Measurements from ENCODE around the gene THOP1.

The THOP1 gene

DNA sequence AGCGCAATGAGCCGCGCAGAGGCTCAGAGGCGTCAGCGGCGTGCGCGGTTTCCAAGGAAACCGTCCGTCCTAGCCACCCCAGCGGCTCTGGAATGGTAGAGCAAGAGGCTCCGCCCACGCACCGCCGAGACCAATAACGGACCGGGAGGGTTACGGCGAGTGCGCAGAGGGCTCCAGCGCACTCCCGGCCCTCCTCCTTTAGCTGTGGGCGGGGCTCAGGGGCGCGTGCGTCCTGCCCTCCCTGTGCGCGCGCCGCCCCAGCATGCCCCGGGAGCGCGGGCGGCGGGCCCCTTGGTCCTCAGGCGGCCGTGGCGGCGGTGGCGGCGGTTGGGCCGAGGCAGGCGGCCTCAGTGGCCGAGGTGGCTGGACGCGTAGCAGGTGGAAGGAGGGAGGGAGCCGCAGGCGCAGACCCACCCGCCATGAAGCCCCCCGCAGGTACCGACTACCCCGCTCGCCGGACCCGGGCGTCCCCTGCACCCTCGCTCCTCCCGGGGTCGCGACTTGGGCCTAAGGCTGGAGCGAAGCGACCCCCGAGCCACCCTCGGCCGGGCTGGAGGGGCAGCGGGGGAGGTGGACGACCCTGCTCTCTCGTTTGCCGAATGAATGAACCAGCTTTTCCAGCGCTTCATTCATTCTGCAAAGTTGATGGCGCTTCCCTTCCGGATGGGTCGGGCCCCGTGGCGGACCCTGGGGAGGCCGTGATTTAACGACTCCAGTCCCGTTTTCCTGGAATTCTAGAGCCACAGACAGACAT is at the start of gene THOP1:
TSS of gene THOP1 (plus strand) at position 260 of the 754 bp plus-strand sequence. CDS start at position 420, 160 bp downstream.
- peak; percentile 26 to 99 (median 94) for DNase-seq

DNA sequence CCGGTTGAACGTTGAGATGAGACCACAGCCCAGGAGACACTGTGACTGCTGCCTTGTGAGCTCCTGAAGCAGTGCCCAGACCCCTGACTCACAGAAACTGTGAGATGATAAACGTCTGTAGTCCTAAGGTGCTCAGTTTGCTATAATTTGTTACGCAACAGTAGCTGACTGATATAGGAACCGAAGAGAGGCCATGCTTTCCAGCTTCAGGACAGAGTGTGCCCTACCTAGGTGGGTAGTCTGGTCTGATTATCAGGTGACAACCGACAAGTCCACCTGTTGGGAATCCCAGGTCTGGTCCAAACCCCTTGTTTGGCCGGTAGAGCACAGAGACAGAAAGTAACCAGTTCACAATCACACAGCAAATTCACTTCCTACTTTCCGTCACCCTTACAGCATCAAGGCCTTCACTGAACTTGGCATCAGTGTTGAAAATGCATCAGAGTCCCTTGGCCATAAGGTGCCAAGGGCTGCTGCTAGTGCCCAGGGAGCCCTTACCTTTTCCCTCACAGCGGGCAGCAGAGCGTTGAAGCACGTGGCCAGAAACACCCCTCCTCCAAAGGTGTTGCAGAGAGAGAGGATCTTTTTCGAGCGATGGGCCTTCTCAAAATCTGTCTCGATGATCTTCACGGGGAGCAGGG is 48.6 kb upstream of the THOP1 start:
- no peak for DNase-seq

GRCh38 chr19:2739602-2740313 is 45.5 kb upstream of the THOP1 start, which contains the start of gene SLC39A3:
SLC39A3 (minus strand) TSS chr19:2740017; CDS start chr19:2737257, 2,760 bp downstream.
- peak; percentile 73 to 99 (median 94) for DNase-seq

GRCh38 chr19:2740314-2740656 is 45.0 kb upstream of the THOP1 start:
- no peak for DNase-seq

DNA sequence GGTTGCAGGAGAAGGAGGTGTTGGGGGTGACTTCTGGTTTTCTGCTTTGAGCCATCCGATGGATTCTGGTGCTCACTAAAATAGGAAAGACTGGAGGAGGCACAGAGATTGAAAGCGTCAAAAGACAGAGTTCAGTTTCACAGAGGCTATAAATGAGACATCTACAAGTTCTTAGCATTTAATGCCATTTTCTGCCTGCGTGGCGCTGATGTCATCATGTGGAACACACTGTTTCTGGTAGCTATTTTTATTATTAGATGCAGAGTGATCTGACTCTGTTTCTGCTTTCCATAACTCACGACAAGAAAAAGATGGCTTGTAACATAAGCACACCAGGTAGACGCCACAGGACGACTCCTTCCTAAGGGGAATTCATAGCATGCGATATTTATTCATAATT is 42.2 kb upstream of the THOP1 start:
- DNase-seq = peak in 2 of 51 donors; percentile 10 to 37

DNA sequence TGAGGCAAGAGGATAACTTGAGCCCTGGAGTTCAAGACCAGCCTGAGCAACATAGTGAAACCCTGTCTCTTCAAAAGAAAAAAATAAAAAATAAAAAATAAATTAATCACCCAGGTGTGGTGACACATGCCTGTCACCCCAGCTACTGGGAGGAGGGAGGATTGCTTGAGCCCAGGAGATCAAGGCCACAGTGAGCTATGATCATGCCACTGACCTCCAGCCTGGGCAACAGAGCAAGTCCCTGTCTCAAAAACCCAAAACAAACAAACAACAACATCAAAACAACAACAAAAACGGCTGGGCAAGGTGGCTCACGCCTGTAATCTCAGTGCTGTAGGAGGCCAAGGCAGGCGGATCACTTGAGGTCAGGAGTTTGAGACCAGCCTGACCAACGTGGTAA is 41.2 kb upstream of the THOP1 start:
- DNase-seq = no peak

- no peak for DNase-seq
These were observed 38.0 kb upstream of the THOP1 start for GRCh38 chr19:2747349-2747748.

DNA sequence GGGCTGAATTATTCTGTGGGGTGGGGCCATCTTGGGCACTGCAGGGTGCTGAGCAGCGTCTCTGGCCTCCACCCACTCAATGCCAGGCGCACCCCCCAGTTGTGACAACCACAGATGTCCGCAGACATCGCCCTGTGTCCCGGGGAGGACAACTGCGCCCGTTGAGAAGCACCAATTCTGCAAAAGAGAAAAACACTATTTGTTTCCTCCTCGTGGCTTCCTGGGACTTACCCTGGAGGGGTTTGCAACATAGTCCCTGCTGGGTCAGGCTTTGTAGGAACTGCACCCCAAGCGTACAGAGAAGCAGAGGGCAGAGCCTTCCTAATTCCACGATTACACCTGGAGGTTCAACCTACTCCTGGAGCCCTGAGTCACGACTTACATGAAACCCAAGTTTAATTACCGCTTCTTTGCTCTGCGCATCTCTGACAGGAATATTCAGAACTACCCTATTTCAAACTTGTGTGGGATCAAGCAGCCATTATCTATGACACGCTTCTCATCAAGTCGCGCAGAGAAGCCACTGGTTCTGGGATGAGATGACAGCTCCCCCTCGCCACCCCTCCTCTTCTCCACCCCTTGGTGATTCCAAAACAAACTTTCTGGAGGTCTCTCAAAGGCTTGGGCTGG is 34.4 kb upstream of the THOP1 start:
- DNase-seq = peak in 5 of 51 donors; percentile 10 to 25 (median 16)

GRCh38 chr19:2751438-2751830 is 33.9 kb upstream of the THOP1 start:
- no peak for DNase-seq

DNA sequence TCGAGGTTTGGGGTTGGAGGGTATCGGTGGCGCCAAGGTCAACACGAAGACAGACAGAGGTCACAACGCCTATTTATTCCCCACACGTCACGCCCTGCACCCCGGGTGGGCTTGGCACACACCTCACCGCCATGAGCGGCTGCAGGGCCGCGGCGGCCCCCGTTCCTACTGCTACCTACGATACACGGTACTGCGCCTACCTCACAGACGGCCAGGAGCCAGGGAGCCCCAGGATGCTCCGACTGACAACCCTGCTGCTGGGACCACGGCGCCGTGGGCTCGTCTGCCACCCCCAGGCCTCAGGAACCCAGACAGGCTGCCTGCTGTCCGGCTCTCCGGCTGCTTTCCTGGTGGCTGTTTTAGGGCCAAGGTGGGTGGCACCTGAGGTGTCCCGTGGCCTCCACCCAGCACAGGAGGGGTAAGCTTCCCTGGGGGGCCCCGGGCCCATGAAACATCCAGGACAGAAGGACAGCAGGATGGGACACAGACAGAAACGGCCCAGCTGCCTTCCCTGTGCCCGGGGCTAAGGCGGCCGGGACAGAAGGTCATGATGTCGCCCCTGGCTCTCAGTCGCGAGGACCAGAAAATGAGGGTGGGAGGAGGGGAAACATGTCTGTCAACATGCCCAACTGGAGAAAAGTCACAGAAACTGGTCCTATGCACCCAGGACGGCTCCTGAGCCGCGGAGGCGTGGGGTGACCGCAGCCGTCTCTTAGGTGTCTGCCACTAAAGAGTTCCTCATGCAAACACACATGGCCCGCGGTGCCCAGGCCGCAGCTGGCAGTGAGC is 30.4 kb upstream of the THOP1 start:
- no peak for DNase-seq

GRCh38 chr19:2755448-2755705 is 29.9 kb upstream of the THOP1 start:
- DNase-seq = no peak

- no peak for DNase-seq
These were observed 29.5 kb upstream of the THOP1 start for GRCh38 chr19:2755811-2756210.

GRCh38 chr19:2756477-2756876 is 28.8 kb upstream of the THOP1 start:
- no peak for DNase-seq

- no peak for DNase-seq
These were observed 28.1 kb upstream of the THOP1 start for GRCh38 chr19:2756921-2757881.

GRCh38 chr19:2758601-2759313 is 26.5 kb upstream of the THOP1 start:
- no peak for DNase-seq

DNA sequence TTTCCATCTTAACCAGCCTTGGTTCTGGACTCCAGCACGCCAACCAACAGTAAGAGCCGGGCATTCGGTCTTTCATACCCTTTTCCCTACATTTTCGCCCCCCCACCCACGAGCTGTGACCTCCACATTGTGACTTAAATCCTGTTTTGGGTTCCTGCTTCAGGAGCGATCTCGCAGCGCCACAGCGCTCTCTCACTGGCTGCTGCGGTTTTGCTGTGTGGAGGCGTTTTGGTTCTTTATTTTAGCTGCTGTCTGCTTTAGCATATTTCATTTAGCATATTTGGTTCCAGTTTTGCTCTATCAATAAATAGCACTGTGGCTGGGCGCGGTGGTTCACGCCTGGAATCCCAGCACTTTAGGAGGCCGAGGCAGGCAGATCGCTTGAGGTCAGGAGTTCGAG is 25.9 kb upstream of the THOP1 start:
- DNase-seq = no peak

GRCh38 chr19:2759965-2760364 is 25.3 kb upstream of the THOP1 start:
- no peak for DNase-seq

- peak in 1 of 51 donors; percentile 11 for DNase-seq
These were observed 24.0 kb upstream of the THOP1 start for GRCh38 chr19:2761309-2761677.
